ENCODE measurements around the gene COL4A2.
"Not testable (repeated sequence)": the region's sequence is repeated elsewhere in the genome, so short reads cannot be mapped to it uniquely, and the experiment has no call there.

Gene COL4A2

DNA sequence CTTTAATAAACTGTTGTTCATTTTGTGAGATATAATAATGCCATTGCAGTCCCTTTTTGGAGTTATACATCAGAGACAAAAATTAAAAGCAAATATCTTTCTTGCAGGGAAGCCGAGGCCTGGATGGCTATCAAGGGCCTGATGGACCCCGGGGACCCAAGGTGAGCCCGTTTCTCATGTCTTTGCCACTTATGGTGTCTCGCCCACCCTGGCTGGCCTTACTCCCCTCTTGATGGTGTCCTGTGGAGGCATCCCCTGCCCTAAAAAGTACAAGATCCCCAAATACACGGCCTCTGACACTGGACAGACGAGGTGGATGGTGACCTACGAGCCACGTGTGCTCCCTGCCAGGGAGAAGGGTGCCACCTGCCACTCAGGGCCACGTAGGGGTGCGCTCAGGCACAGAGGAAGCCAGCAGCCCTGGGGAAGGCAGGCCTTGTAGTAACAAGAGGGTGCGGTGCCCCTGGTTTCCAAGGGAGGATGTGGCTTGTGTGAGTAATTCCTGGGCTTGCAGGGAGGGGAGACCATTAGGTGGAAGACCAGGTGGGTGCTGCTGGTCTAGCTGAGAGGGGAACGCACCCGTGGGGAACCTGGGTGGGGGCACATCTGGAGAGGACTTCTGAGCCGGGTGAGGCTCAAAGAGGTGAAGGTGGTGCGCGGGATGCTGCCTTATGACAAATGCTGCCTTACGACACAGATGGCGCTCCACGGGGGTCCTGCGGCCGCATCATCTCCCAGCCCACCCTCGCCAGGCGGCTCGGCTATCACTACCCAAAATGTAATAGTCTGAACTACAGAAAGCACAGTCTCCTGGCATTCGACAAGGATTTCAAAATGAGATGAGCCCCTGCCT, 138.9 kb downstream of the COL4A2 start:
- DNase-seq: no peak

DNA sequence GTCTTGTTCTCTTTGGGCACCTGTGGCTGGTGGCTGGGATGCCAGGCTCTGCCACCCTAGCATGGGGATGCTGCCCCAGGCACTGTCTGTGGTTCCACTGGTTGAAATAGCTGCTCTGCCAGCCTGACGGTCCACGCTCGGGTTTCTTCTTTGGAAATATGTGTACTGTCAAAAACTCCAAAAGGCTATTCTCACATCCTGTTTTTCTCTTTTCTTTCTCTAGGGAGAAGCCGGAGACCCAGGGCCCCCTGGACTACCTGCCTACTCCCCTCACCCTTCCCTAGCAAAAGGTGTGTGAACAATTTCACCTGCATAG, 139.4 kb downstream of the COL4A2 start:
- no peak for DNase-seq

DNA sequence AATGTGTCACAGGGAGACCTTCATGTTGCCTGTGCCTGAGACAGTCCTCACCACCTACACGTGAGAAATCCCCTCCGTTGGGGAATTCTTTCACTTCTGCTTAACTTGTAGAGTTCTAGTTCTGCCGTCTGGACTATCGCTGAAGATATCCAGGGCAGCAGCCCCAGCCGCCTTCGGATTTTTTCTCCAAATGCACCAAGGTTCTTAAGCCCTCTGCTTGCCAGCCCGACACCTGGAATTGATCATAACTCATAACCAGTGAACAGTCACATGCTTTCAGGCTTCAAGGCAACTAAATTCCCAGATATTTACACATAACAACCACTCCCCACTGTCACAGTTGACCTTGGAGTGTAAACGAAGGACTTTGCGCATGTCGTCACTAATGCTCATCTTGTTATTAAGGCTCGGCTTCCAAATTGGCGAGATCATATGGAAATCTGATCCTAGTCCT, 140.0 kb downstream of the COL4A2 start:
- no peak for DNase-seq

DNA sequence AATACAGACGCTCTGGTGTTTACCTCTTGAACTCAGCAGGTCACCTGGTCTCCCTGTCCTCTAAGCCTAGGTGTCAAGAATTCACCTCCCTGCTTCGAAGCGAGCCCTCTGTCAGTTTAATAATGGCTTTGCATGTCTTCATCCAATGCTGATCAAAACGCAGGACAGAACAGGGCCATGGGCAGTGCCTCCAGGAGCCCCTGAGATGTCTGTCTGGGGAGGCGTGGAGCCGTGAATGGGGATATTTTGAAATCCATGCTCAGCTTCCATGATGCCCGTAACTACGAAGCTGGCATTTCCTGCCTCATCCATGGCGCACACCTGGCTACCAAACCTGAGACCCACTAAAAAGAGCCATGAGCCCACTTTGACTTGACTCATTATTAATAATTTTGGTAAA, 140.7 kb downstream of the COL4A2 start:
- DNase-seq: no peak

DNA sequence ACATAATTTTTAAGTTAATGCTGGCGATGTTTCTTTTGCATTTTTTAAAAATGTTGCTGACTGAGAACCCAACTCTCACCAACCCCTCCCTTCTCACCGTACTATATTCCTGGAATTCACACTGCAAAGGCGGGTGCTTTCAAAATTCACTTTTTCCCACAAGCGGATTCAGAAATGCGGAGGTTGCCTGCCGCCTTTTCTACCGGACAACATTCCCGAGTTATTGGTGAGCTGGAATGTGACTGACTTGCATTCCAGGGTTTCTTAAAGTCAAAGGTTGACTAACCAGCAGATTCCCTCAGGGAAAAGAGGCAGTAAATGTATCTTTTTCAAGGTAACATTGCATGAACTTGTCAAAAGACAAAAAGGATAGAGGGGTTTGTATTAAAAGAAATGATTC, 141.1 kb downstream of the COL4A2 start:
- DNase-seq: no peak

DNA sequence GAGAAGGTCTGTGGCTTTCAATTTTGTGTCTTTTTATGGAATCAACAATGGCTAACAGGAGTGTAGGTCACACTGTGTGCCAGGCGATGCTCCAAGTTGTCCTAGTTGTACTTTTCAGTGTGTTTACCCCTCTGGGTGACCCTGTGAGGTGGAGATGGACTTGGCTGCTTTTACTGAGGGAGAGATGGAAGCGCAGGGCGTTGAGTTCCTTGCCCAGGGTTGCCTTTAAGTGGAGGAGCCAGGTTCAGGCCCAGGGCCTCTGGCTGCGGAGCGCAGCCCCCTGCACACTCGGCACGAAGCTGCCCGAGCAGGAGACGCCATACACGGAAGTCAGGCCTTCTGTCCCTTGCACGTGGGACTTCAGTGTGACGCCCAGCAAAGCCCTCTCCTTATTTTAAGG, 141.6 kb downstream of the COL4A2 start:
- DNase-seq: no peak

DNA sequence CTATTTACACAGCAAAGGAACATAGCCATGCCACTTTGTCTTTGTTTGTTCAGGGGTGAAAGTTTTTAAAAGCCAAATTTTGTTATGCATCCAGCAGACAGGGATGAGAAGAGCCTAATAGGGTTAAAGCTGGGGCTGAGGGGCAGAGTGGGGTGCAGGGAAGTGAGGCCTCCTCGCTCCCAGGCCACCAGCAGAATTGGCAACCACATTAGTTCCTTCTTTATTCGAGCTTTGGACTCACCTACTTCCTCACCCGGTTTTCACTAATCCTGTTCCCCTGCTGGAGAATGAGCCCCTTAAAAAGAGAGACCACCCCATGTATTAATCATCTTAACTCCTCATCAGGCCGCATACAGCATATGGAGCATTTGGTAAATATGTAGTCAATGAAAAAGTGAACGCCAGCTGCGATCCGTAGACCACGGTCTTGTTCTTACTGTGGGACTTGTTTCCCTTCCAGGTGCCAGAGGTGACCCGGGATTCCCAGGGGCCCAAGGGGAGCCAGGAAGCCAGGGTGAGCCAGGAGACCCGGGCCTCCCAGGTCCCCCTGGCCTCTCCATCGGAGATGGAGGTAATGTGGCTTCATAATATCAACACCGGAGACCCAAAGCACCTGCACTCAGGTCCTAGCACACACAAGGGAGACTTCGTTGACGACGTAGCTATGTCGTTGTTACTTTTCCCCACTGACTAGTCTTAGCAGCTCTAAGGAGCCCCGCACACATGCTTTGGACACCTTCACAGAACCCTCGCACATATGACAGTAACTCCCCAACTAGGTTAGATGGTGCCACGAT, 142.3 kb downstream of the COL4A2 start:
- DNase-seq: no peak

- DNase-seq: no peak
Measured at GRCh38 chr13:110450016-110450900, 143.2 kb downstream of the COL4A2 start.

DNA sequence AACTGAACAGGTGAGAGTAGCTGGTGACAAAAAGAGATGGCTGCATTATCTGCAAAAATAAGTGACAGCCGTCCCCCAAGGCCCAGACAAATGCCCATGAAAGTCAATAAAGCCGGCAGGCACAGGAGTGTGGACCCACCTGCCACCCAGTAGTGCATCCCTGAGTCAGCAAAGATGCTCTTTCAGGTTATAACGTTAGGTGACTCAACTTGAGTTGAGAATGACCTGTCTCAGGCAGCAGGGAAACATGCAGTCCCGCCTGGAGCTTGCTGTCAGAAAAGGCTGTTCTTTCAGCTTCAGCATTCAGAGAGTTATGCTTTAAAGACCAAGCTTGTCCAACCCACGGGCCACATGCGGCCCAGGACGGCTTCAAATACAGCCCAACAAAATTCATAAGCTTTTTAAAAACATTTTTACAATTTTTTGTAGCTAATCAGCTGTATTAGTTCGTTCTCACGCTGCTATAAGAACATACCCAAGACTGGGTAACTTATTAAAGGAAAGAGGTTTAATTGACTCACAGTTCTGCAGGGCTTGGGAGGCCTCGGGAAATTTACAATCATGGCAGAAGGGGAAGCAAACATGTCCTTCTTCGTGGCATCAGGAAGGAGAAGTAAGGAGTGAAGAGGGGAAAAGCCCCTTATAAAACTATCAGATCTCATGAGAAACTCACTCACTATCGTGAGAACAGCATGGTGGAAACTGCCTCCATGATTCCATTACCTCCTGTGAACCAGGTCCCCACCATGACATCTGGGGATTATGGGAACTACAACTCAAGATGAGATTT, 144.1 kb downstream of the COL4A2 start:
- DNase-seq: no peak

DNA sequence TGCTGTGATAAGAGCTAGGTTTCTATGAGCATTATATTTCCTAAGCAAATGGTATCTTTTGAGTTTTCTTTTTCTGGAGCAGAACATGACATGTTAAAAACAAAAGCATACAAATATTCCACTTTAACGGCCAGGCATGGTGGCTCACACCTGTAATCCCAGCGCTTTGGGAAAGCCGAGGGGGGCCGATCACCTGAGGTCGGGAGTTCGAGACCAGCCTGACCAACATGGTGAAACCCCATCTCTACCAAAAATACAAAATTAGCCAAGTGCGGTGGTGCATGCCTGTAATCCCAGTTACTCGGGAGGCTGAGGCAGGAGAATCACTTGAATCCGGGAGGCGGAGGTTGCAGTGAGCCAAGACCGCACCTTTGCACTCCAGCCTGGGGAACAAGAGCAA, 146.0 kb downstream of the COL4A2 start:
- DNase-seq: not testable (repeated sequence)

GRCh38 chr13:110453797-110454196, 146.7 kb downstream of the COL4A2 start:
- DNase-seq: no peak

GRCh38 chr13:110454227-110454859, 147.3 kb downstream of the COL4A2 start:
- no peak for DNase-seq

DNA sequence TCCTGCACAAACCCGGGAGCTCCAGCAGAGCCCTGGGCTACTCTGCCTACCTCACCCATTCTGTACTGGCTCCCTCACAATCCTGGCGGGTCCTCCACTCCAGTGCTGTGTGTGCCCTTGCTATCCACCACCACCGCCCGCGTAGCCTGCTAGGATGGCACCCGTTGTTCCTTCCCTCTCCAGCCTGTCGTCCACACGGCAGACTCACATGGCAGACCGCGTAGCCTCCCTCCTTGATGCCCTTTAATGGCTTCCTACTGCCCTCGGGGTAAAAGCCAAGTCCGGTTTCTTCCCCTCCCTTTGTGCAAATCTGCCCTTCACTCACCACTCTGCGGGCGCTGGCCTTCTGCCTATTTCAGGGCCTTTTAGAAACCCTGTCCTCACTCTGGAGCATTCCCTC, 147.9 kb downstream of the COL4A2 start:
- DNase-seq: no peak

- no peak for DNase-seq
Measured at GRCh38 chr13:110455444-110455843, 148.4 kb downstream of the COL4A2 start.

DNA sequence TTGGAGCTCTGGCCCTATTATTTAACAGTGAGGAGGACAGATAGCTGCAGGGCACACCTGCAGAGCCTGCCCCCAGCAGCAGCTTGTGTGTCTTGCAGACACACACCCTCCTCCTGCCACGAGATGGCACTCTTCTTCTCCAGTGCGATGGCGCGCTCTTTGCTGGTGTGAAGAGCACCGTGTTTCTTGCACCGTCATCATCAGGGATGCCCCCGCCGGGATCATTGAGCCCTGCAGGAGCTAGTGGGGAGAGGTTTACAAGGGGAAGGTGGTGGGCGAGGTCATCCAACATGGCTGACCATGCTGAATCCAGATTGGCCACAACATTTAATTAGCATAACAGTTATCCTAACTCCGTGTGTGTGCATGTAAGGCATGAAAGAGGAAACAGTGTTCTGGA, 148.9 kb downstream of the COL4A2 start:
- peak; percentile 32 for DNase-seq

GRCh38 chr13:110456550-110456949, 149.5 kb downstream of the COL4A2 start:
- DNase-seq: no peak

DNA sequence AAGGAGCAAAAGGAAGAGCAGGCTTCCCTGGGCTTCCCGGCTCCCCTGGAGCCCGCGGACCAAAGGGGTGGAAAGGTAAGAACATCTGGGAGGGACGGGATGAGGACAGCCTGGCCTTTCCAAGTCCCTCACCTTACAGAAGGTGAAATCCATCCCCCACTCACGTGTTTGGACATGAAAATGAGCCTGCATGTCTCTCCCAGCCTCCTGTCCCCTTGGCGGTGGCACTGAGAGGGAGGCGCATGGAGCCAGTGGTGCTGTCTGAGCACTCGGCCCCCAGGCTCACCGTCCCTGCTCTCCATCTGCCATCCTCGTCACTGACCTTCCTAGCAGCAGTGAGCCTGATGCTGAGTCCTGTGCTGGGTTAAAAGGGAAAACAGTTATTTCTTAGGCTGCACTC, 150.3 kb downstream of the COL4A2 start:
- DNase-seq: no peak

DNA sequence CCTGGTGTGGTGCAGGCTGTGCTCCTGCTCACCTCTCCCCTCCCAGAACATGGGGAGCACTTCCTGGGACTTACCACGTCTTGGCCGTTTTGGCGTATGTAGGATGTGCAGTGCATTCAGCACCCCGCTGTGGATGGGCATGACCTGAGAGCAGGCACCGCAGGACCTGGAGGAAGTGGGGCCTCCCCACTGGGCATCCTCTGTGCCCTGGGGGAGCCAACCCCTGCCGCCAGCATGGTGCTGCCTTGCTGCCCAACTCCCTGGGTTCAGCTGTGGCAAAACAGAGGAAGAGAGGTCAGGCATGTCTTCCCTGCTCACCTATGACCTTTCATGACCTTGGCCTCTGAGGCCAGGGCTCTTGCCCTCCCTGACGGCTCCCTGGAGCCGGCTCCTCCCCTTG, 150.9 kb downstream of the COL4A2 start:
- no peak for DNase-seq

GRCh38 chr13:110458594-110459365, 151.7 kb downstream of the COL4A2 start:
- DNase-seq: no peak

DNA sequence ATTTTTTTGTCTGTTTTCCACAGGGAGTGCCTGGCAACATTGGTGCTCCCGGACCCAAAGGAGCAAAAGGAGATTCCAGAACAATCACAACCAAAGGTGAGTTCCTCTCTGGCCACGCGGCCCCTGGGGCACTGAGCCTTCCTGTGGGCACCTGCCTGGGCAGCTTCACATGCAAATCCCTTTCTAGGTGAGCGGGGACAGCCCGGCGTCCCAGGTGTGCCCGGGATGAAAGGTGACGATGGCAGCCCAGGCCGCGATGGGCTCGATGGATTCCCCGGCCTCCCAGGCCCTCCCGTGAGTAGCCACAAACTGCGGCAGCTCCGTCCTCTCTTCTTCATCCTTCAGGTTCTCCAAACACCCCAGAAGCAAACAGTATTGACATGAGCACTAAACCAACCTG, 155.0 kb downstream of the COL4A2 start:
- no peak for DNase-seq

GRCh38 chr13:110463156-110463555, 156.1 kb downstream of the COL4A2 start:
- no peak for DNase-seq

Data from central memory CD4-positive, alpha-beta T cell (primary cell).